ENCODE measurements around the gene TEX38.
"Not testable (repeated sequence)": the region's sequence is repeated elsewhere in the genome, so short reads cannot be mapped to it uniquely, and the experiment has no call there.

The TEX38 gene

GRCh38 chr1:46719689-46720088 is 48.0 kb downstream of the TEX38 start:
- no peaks in the 10 kb centered on the region for H3K27me3 ChIP-seq (ENCODE audit: control insufficient read depth, insufficient read depth, low read length)
- H3K9ac ChIP-seq (ENCODE audit: low read length) = peak overlapping the region; percentile 49
- H3K4me3 ChIP-seq (ENCODE audit: low read length) = peak overlapping the region; percentile 7
- peaks cover 44% of the 10 kb centered on the region for H3K4me1 ChIP-seq (ENCODE audit: control insufficient read depth, insufficient read depth, low read length)
- no peaks in the 10 kb centered on the region for H3K9me3 ChIP-seq (ENCODE audit: control insufficient read depth, low read length)
- no peaks in the 10 kb centered on the region for H3K36me3 ChIP-seq (ENCODE audit: control insufficient read depth, insufficient read depth, low read length)

DNA sequence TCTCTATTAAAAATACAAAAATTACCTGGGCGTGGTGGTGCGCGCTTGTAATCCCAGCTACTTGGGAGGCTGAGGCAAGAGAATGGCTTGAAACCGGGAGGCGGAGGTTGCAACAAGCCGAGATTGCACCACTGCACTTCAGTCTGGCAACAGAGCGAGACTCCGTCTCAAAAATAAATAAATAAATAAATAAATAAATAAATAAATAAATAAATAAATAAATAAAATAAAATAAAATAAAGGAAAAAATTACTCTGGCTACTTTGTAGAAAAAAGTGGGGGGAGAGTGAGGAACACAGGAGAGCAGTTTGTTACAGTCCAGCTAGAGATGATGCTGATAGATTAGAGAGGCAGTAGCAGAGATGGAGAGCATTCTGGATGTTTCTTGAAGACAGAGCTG is 48.7 kb downstream of the TEX38 start:
- not testable (repeated sequence) for H3K27me3 ChIP-seq (ENCODE audit: control insufficient read depth, insufficient read depth, low read length); H3K9ac ChIP-seq (ENCODE audit: low read length); H3K36me3 ChIP-seq (ENCODE audit: control insufficient read depth, insufficient read depth, low read length); H3K4me3 ChIP-seq (ENCODE audit: low read length); H3K9me3 ChIP-seq (ENCODE audit: control insufficient read depth, low read length)
- peaks cover 45% of the 10 kb centered on the region for H3K4me1 ChIP-seq (ENCODE audit: control insufficient read depth, insufficient read depth, low read length)

DNA sequence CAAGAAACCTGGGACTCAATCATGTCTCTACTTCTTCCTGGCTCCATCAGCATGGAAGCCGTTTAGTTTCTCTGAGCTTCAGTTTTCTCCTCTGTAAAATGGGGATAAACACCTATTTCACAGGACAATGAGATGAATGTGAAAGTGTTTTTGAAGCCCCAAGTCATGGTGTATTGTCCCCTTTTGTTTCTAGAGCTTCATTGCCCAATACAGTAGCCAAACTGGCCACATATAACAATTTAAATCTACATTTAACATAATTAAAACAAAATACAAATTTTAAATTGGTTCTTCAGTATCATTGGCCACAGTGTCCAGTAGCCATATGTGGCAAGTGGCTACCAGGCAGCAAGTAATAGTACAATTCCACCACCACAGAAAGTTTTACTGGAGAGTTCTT is 49.5 kb downstream of the TEX38 start:
- no peaks in the 10 kb centered on the region for H3K27me3 ChIP-seq (ENCODE audit: control insufficient read depth, insufficient read depth, low read length)
- no peak overlapping the region for H3K9ac ChIP-seq (ENCODE audit: low read length)
- no peak overlapping the region for H3K4me3 ChIP-seq (ENCODE audit: low read length)
- no peaks in the 10 kb centered on the region for H3K9me3 ChIP-seq (ENCODE audit: control insufficient read depth, low read length)
- no peaks in the 10 kb centered on the region for H3K36me3 ChIP-seq (ENCODE audit: control insufficient read depth, insufficient read depth, low read length)
- H3K4me1 ChIP-seq (ENCODE audit: control insufficient read depth, insufficient read depth, low read length) = peaks cover 40% of the 10 kb centered on the region

DNA sequence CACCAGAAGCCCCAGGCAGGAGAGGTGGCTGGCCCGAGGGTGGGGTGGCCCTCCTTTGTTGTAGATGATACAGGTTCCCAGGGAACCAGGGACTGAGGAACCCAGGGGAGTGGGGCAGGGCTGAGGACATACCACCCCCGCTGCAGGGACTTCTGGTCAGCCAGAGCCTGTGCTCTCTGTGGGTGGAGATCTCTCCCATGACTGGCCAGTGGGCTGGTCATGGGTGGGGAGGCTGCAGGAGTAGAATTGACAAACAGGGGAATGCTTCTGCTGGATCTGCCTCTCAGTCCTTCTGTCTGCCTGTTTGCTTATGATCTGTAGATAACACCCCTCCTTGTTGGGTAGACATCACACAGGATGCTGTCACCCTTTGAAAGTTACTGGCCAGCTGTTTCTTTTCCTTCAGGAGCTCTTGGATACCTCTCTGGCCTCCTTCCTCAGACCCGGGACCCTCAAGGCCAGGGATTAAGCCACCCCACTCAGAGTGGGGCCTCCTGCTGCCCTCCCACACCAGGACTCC is 50.1 kb downstream of the TEX38 start:
- Histone ChIP-seq H3K4me3 (ENCODE audit: low read length) (no peak overlapping the region), H3K9me3 (ENCODE audit: control insufficient read depth, low read length) (no peaks in the 10 kb centered on the region), H3K27me3 (ENCODE audit: control insufficient read depth, insufficient read depth, low read length) (no peaks in the 10 kb centered on the region)

More for the DNA sequence above, 50.1 kb downstream of the TEX38 start:
- H3K4me1 ChIP-seq (ENCODE audit: control insufficient read depth, insufficient read depth, low read length) = peaks cover 38% of the 10 kb centered on the region
- no peaks in the 10 kb centered on the region for H3K36me3 ChIP-seq (ENCODE audit: control insufficient read depth, insufficient read depth, low read length)
- H3K9ac ChIP-seq (ENCODE audit: low read length) = no peak overlapping the region
